Esophagus muscularis mucosa (tissue), 4 donors: Measurements from ENCODE around the gene DSCAML1. TPM values are rescaled to one million over a fixed set of nuclear protein-coding genes. Genes with fewer than 3 reads are reported as not detected.
"Not testable (repeated sequence)": the region's sequence is repeated elsewhere in the genome, so short reads cannot be mapped to it uniquely, and the experiment has no call there.

Experiments
- DNase-seq: peaks from one replicate; pipeline ENCODE4 v3.0.0-alpha.2; 2017; ENCODE audit errors: extremely low spot score
- H3K27ac ChIP-seq, 4 donors: fragments of 200-600 bp; sonication (generic); replicated peaks in 1 of 4; 1 replicate in 3 of 4; 2 replicates in 1 of 4; pipeline ENCODE4 v1.5.1; 2016 to 2019; ENCODE audit warnings: mild to moderate bottlenecking in 1 of 4
- H3K27me3 ChIP-seq, 4 donors: fragments of 200-600 bp; sonication (generic); one replicate each; pipeline versions ENCODE4 v1.5.1 to v1.6.0; 2016 to 2019
- H3K36me3 ChIP-seq, 4 donors: fragments of 200-600 bp; sonication (generic); one replicate each; pipeline ENCODE4 v1.5.1; 2016 to 2019
- H3K4me1 ChIP-seq, 4 donors: fragments of 200-600 bp; sonication (generic); one replicate each; pipeline ENCODE4 v1.5.1; 2016 to 2019
- H3K4me3 ChIP-seq, 4 donors: fragments of 200-600 bp; sonication (generic); 1 replicate in 2 of 4; 2 replicates in 2 of 4; pipeline ENCODE4 v1.5.1; 2016 to 2019; ENCODE audit warnings: mild to moderate bottlenecking in 4 of 4, moderate library complexity in 1 of 4
- H3K9me3 ChIP-seq, 4 donors: fragments of 200-600 bp; sonication (generic); 1 replicate in 3 of 4; 2 replicates in 1 of 4; pipeline ENCODE4 v1.5.1; 2016 to 2019
- CTCF ChIP-seq, 3 experiments: fragments of 200-600 bp in 2 of 3; fragments of 450-650 bp in 1 of 3; sonication (generic) in 2 of 3; IDR thresholded peaks; one replicate each; pipeline ENCODE4 v1.5.1; 2017 to 2019; ENCODE audit warnings: antibody characterized with exemption in 3 of 3, mild to moderate bottlenecking in 2 of 3, moderate library complexity in 1 of 3
- EP300 ChIP-seq: sonication (generic); formaldehyde crosslinking; IDR thresholded peaks from one replicate; pipeline ENCODE4 v1.6.1; 2017; ENCODE audit warnings: antibody characterized with exemption
- POLR2A ChIP-seq: fragments of 450-650 bp; IDR thresholded peaks from one replicate; pipeline ENCODE4 v1.6.1; 2017; ENCODE audit warnings: antibody characterized with exemption, moderate library complexity, mild to moderate bottlenecking, low read depth
- POLR2AphosphoS5 ChIP-seq, 2 donors: sonication (generic); formaldehyde crosslinking; IDR thresholded peaks; one replicate each; pipeline ENCODE4 v1.6.1; 2017; ENCODE audit warnings: antibody characterized with exemption in 2 of 2
- WGBS: methylation state at CpG from one replicate; pipeline ENCODE4 v1.1.5; 2018; 5-methylcytosine and 5-hydroxymethylcytosine counted together
- intact Hi-C: fragments of 100-400 bp; cut with DNase I; formaldehyde crosslinking; loops from one replicate; pipeline ENCODE4 v1.15.1; 2023
- total RNA-seq, 4 donors: library from RNA; depleted of rRNA; stranded (reverse); fragments of >200 nt; gene quantifications; one replicate each; pipeline versions ENCODE4 v1.1.0 to v1.2.1, GENCODE V29; 2016

DSCAML1 gene
- total RNA-seq, 4 donors from 2014 or later = 0.50 to 5.8 (median 1.2) TPM

DNA sequence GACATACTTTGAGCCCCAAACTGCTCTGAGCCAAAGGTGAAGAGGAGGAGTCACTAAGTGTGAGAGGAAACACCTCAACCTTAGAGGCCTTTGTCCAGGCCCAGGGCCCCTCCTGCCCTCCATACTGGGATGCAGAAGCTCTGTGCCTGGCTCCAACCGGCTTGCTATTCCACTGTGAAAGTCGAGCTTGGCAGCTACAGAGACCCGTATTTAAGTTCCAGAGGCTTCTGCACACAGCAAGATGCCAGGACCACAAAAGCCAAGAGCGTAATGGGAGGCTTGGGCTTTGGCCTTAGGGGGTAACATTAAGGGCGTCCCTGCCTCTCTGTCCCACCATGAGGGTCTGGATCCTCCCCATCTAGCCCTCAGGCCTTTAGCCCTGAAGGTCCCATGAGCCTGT lies 31.9 kb downstream of the DSCAML1 start:
- Histone ChIP-seq H3K9me3 (no peaks in the 10 kb centered on the region), H3K4me3 (no peak overlapping the region), H3K36me3 (no peaks in the 10 kb centered on the region), H3K27me3 (peaks cover 0 to 4% (median 0%) of the 10 kb centered on the region in 4 donors), H3K4me1 (no peaks in the 10 kb centered on the region), H3K27ac (no peak overlapping the region)
- no peak for DNase-seq
- intact Hi-C loops = no loop called here
- 85% methylated on average over 5 of the region's 5 CpGs for WGBS
- no peak for TF ChIP-seq POLR2A
- TF ChIP-seq CTCF (IDR thresholded peaks at IDR 0.05) = no peak
- TF ChIP-seq EP300 = no peak
- no peak for TF ChIP-seq POLR2AphosphoS5 (IDR thresholded peaks at IDR 0.05)

- H3K27me3 ChIP-seq, H3K4me1 ChIP-seq, H3K36me3 ChIP-seq, H3K9me3 ChIP-seq, H3K27ac ChIP-seq, DNase-seq, intact Hi-C loops, H3K4me3 ChIP-seq: not testable (repeated sequence)
- 83% methylated on average over 5 of the region's 5 CpGs for WGBS
Measured at GRCh38 chr11:117763465-117763864, 33.6 kb downstream of the DSCAML1 start.

GRCh38 chr11:117761993-117762392 lies 35.0 kb downstream of the DSCAML1 start:
- DNase-seq = no peak
- H3K27ac ChIP-seq = no peak overlapping the region
- no peaks in the 10 kb centered on the region for H3K4me1 ChIP-seq
- no peaks in the 10 kb centered on the region for H3K9me3 ChIP-seq
- H3K36me3 ChIP-seq = no peaks in the 10 kb centered on the region
- H3K4me3 ChIP-seq = no peak overlapping the region
- intact Hi-C loops = no loop called here
- peaks cover 0 to 4% (median 0%) of the 10 kb centered on the region in 4 donors for H3K27me3 ChIP-seq
- TF ChIP-seq EP300 (no peak), POLR2A (no peak), CTCF (IDR thresholded peaks at IDR 0.05) (no peak), POLR2AphosphoS5 (IDR thresholded peaks at IDR 0.05) (no peak)
- WGBS = 67% methylated on average over 7 of the region's 7 CpGs

GRCh38 chr11:117759305-117759704 lies 37.7 kb downstream of the DSCAML1 start:
- TF ChIP-seq CTCF (IDR thresholded peaks at IDR 0.05) = no peak
- no peak for TF ChIP-seq POLR2A
- no peak for TF ChIP-seq POLR2AphosphoS5 (IDR thresholded peaks at IDR 0.05)
- TF ChIP-seq EP300 = no peak
- Histone ChIP-seq H3K27me3 (no peaks in the 10 kb centered on the region), H3K9me3 (no peaks in the 10 kb centered on the region), H3K27ac (no peak overlapping the region), H3K4me1 (no peaks in the 10 kb centered on the region), H3K36me3 (no peaks in the 10 kb centered on the region), H3K4me3 (no peak overlapping the region)
- no peak for DNase-seq
- WGBS = 87% methylated on average over 8 of the region's 8 CpGs
- intact Hi-C loops = no loop called here

- WGBS = 82% methylated on average over 4 of the region's 4 CpGs
- no peak for TF ChIP-seq POLR2A
- TF ChIP-seq CTCF (IDR thresholded peaks at IDR 0.05) = no peak
- TF ChIP-seq POLR2AphosphoS5 (IDR thresholded peaks at IDR 0.05) = no peak
- no peak for TF ChIP-seq EP300
- no peak overlapping the region for H3K4me3 ChIP-seq
- no peaks in the 10 kb centered on the region for H3K27me3 ChIP-seq
- H3K9me3 ChIP-seq = no peaks in the 10 kb centered on the region
- intact Hi-C loops = no loop called here
- no peaks in the 10 kb centered on the region for H3K36me3 ChIP-seq
- H3K4me1 ChIP-seq = no peaks in the 10 kb centered on the region
- DNase-seq = no peak
- H3K27ac ChIP-seq = no peak overlapping the region
Measured at GRCh38 chr11:117754030-117754429, 43.0 kb downstream of the DSCAML1 start.
